Measurements from ENCODE around the gene CDK10. TPM values are rescaled to one million over a fixed set of nuclear protein-coding genes. Genes with fewer than 3 reads are reported as not detected.

The CDK10 gene
- total RNA-seq, 4 donors from 2014 or later: 42.8 to 118 (median 55.0) TPM

- WGBS: 93% methylated on average over 13 of the region's 16 CpGs
- Histone ChIP-seq H3K27me3 (no peaks in the 10 kb centered on the region), H3K27ac (no peak overlapping the region), H3K36me3 (peaks cover 18% of the 10 kb centered on the region), H3K4me3 (no peak overlapping the region), H3K4me1 (peaks cover 4% of the 10 kb centered on the region), H3K9me3 (no peaks in the 10 kb centered on the region)
- TF ChIP-seq POLR2AphosphoS5 (IDR thresholded peaks at IDR 0.05): no peak
- TF ChIP-seq EP300 (IDR thresholded peaks at IDR 0.05): no peak
- no peak for TF ChIP-seq POLR2A (IDR thresholded peaks at IDR 0.05)
- no peak for TF ChIP-seq CTCF (IDR thresholded peaks at IDR 0.05)
- no peak for DNase-seq (ENCODE audit: low spot score in 2 of 2)
Observed at GRCh38 chr16:89744813-89745212, 58.3 kb downstream of the CDK10 start.

Other genes starting within 250 kb of the CDK10 start
- gene ANKRD11, start 196.1 kb upstream of the CDK10 start, total RNA-seq: 100 to 1,000 TPM in 3 of 4 donors, 10 to 100 TPM in 1; 85.4 to 212 (median 127) TPM
- 100 to 1,000 TPM; 131 to 324 (median 144) TPM for gene SPG7, start 178.3 kb upstream of the CDK10 start, total RNA-seq
- 1,000 to 10,000 TPM; 4,033 to 9,308 (median 7,964) TPM for gene RPL13, start 126.0 kb upstream of the CDK10 start, total RNA-seq
- 10 to 100 TPM in 1 of 4 donors, 1 to 10 TPM in 1, under 1 TPM in 1, not detected in 1; 0.51 to 12.9 (median 2.9) TPM for gene CPNE7, start 110.9 kb upstream of the CDK10 start, total RNA-seq
- gene DPEP1, start 73.0 kb upstream of the CDK10 start, total RNA-seq: 1 to 10 TPM in 3 of 4 donors, not detected in 1; 1.3 to 2.3 (median 2.2) TPM
- 100 to 1,000 TPM in 1 of 4 donors, 10 to 100 TPM in 3; 71.8 to 125 (median 86.6) TPM for gene CHMP1A, start 29.0 kb upstream of the CDK10 start, total RNA-seq
- 1 to 10 TPM; 3.2 to 9.7 (median 4.4) TPM for gene SPATA33, start 28.9 kb upstream of the CDK10 start, total RNA-seq
- 10 to 100 TPM; 14.1 to 32.3 (median 21.5) TPM for gene SPATA2L, start 15.0 kb downstream of the CDK10 start, total RNA-seq
- 10 to 100 TPM in 3 of 4 donors, 1 to 10 TPM in 1; 9.1 to 13.5 (median 10.2) TPM for gene VPS9D1, start 34.2 kb downstream of the CDK10 start, total RNA-seq
- 100 to 1,000 TPM in 1 of 4 donors, 10 to 100 TPM in 3; 39.8 to 106 (median 46.0) TPM for gene ZNF276, start 34.8 kb downstream of the CDK10 start, total RNA-seq
- gene FANCA, start 130.0 kb downstream of the CDK10 start, total RNA-seq: 10 to 100 TPM in 1 of 4 donors, 1 to 10 TPM in 3; 2.8 to 11.3 (median 8.1) TPM
- gene SPIRE2, start 141.8 kb downstream of the CDK10 start, total RNA-seq: 1 to 10 TPM; 4.5 to 6.6 (median 5.5) TPM
- 100 to 1,000 TPM; 166 to 260 (median 182) TPM for gene TCF25, start 186.9 kb downstream of the CDK10 start, total RNA-seq
- gene MC1R, start 232.2 kb downstream of the CDK10 start, total RNA-seq: 10 to 100 TPM in 2 of 4 donors, 1 to 10 TPM in 2; 3.6 to 29.3 (median 8.9) TPM
- 1 to 10 TPM; 1.2 to 9.2 (median 4.6) TPM for gene TUBB3, start 236.7 kb downstream of the CDK10 start, total RNA-seq

All from suprapubic skin (tissue), 4 donors.